Measurements from ENCODE around the gene INPPL1. TPM values are rescaled to one million over a fixed set of nuclear protein-coding genes. Genes with fewer than 3 reads are reported as not detected.

Gene INPPL1
- total and polyA plus RNA-seq, 10 of the 15 experiments (the other 5 are each of a cell fraction or from before 2014, with no cell fraction given): 0.47 to 116 (median 43.4) TPM

- 92% methylated on average over 9 of the region's 9 CpGs for WGBS (ENCODE audit: insufficient coverage, insufficient replicate concordance, low lambda C conversion rate, missing lambda C conversion rate)
- Histone ChIP-seq H4K20me1 (ENCODE audit: control insufficient read depth, insufficient read depth) (no peaks in the 10 kb centered on the region; the same call in 1 of the 2 replicates), H3K4me1 (ENCODE audit: control insufficient read depth, insufficient read depth, low read length) (no peaks in the 10 kb centered on the region), H3K4me2 (ENCODE audit: control insufficient read depth, insufficient read depth) (no peak overlapping the region), H3K4me3 (no peak overlapping the region), H3K36me3 (ENCODE audit: control insufficient read depth in 2 of 2, insufficient read depth in 2 of 2, low read length in 1 of 2) (peaks cover 24 to 31% of the 10 kb centered on the region in 2 experiments; a peak in 3 of 4 replicates), H3K79me2 (ENCODE audit: control insufficient read depth, insufficient read depth, low read length) (peaks cover under 1% of the 10 kb centered on the region; the same call in 1 of the 2 replicates), H3K9me3 (replicated peaks; ENCODE audit: control insufficient read depth, insufficient read depth, low read length) (no peaks in the 10 kb centered on the region), H3K9ac (ENCODE audit: control insufficient read depth, insufficient read depth, low read length) (no peak overlapping the region), H3K27me3 (replicated peaks in 1 of 2; ENCODE audit: control insufficient read depth in 2 of 2, insufficient read depth in 2 of 2, low read length in 1 of 2) (no peaks in the 10 kb centered on the region), H3K27ac (ENCODE audit: control insufficient read depth, insufficient read depth) (no peak overlapping the region), H2AFZ (ENCODE audit: control insufficient read depth, low read depth, low read length) (no peak overlapping the region)
- FAIRE-seq (no peak), DNase-seq (ENCODE audit: low read depth, low spot score) (no peak), ATAC-seq (no peak)
- ChIA-PET SMC1A (ENCODE audit: uncharacterized antibody, unreplicated experiment) (no interaction called here), CTCF (no interaction called here), POLR2A (no interaction called here), RAD21 (ENCODE audit: unreplicated experiment) (no interaction called here)
- TF ChIP-seq TARDBP (IDR thresholded peaks at IDR 0.05; ENCODE audit: borderline replicate concordance) (no peak), ZNF384 (IDR thresholded peaks at IDR 0.05; ENCODE audit: borderline replicate concordance, low read depth, low read length) (no peak), YY1 (IDR thresholded peaks at IDR 0.05; ENCODE audit: low read depth, low read length) (no peak), LARP7 (IDR thresholded peaks at IDR 0.05) (no peak), SMAD1 (IDR thresholded peaks at IDR 0.05; ENCODE audit: low read depth, partially characterized antibody) (no peak), MYB (IDR thresholded peaks at IDR 0.05; ENCODE audit: borderline replicate concordance, low read depth, low read length) (no peak), ZSCAN29 (IDR thresholded peaks at IDR 0.05) (no peak), MAX (IDR thresholded peaks at IDR 0.05; ENCODE audit: low read depth, low read length) (no peak), POLR2A (IDR thresholded peaks at IDR 0.05; ENCODE audit: low read depth, low read length) (no peak), SMAD5 (IDR thresholded peaks at IDR 0.05; ENCODE audit: low read depth) (no peak), TAF1 (IDR thresholded peaks at IDR 0.05; ENCODE audit: borderline replicate concordance, low read depth, low read length) (no peak), HDGF (IDR thresholded peaks at IDR 0.05) (no peak), CBX3 (IDR thresholded peaks at IDR 0.05; ENCODE audit: borderline replicate concordance, low read depth) (no peak), IKZF2 (IDR thresholded peaks at IDR 0.05) (no peak), EZH2 (IDR thresholded peaks at IDR 0.05; ENCODE audit: borderline replicate concordance, control insufficient read depth, low read depth, low read length) (no peak), IKZF1 (conservative IDR thresholded peaks at IDR 0.05) (no peak), CEBPZ (IDR thresholded peaks at IDR 0.05; ENCODE audit: low read depth, low read length) (no peak), POU2F2 (IDR thresholded peaks at IDR 0.05; ENCODE audit: borderline replicate concordance, low read depth, low read length) (no peak)
- no TSS peak for BruUV-seq (replicated peaks)
- in situ Hi-C loops (cut with MboI): no loop called here
- intact Hi-C loops (cut with micrococcal nuclease; ENCODE audit: unreplicated experiment): no loop called here
Observed at GRCh38 chr11:72231396-72232259, 7.1 kb downstream of the INPPL1 start.
